GM18520 (cell line): ENCODE results near the gene F11.
"Not testable (repeated sequence)": the region's sequence is repeated elsewhere in the genome, so short reads cannot be mapped to it uniquely, and the experiment has no call there.

Experiments used
- ATAC-seq: cut with Tn5 transposase; IDR thresholded peaks from one replicate; pipeline ENCODE4 v1.9.1; 2021; ENCODE audit not compliant: unreplicated experiment

The F11 gene

GRCh38 chr4:186265683-186266652 lies at the start of gene F11:
TSS of gene F11 (plus strand) at chr4:186266189. CDS start at chr4:186267137, 948 bp downstream.
- ATAC-seq: no peak

DNA sequence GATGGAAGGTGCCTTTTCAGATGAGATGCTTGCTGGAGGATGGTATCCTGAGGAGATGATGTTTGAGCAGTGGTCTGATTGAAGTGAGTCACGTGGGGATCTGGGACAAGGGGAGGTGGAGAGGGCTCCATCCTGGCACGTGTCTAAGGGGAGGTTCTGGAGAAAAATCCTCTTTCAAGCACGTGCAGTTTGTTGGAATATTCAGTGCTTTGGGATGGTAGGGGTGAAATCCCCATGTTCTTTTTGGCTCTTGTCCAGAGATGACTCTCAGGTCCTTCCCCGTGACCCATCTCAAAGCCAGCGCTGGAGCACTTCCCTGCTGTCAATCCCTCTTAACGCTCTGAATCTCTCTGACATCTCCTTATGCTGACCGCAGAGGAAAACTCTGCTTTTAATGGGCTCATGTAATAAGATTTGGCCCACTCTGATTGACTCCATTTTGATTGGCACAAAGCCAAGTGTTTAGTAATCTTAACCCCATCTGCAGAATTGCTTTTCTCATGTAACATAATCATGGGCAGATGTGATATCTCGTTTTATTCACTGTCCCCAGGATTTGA lies 49.4 kb upstream of the F11 start:
- ATAC-seq: no peak

DNA sequence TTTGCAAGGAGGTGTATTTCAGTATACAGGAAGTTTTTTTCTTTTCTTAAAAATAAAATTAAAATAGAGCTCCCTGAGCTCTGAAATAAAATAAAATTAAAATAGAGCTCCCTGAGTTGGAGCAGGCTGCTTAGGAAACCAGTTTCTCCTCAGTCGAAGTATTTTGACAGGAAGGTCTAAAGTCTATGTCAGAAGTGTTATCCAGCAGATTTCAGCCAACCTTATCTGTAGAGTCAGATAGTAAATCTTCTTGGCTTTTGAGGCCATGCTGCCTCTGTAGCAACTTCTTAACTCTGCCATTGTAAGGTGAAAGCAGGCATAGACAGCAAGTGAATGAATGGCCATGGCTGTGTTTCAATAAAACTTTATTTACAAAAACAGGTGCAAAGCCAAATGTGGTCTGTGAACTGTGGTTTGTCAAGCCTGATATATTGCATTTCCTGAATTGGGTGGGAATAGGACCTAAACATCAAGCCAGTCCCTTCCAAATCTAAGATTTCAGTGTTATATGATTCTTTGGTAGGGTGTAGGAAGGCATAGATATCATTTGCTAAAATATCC lies 48.2 kb upstream of the F11 start:
- no peak for ATAC-seq

DNA sequence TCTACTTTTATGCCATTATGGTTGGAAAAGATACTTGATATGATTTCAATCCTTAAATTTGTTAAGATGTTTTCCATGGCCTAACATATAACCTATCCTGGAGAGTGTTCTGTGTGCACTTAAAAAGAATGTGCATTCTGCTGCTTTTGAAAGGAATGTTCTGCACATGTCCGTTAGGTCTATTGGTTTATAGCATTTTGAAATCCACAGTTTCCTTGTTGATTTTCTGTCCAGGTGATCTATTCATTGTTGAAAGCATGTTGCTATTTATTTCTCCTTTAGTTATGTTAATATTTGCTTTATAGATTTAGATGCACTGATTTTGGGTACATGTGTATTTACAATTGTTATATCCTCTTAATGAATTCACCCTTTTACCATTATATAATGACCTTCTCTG lies 44.4 kb upstream of the F11 start:
- ATAC-seq: no peak

DNA sequence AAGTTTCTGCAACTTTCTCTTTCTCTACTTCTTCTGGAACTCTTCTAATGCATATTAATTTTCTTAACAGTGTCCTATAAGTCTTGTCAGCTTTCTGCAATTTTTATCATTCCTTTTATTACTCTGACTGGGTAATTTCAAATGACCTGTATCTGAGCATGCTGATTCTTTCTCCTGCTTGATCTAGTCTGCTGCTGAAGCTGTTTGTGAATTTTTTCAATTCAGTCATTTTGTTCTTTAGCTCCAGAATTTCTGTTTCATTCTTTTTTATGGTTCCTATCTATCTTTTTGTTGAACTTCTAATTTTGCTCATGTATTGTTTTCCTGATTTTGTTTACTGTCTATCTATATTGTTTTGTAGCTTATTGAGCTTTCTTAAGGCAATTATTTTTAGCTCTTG lies 40.1 kb upstream of the F11 start:
- no peak for ATAC-seq

DNA sequence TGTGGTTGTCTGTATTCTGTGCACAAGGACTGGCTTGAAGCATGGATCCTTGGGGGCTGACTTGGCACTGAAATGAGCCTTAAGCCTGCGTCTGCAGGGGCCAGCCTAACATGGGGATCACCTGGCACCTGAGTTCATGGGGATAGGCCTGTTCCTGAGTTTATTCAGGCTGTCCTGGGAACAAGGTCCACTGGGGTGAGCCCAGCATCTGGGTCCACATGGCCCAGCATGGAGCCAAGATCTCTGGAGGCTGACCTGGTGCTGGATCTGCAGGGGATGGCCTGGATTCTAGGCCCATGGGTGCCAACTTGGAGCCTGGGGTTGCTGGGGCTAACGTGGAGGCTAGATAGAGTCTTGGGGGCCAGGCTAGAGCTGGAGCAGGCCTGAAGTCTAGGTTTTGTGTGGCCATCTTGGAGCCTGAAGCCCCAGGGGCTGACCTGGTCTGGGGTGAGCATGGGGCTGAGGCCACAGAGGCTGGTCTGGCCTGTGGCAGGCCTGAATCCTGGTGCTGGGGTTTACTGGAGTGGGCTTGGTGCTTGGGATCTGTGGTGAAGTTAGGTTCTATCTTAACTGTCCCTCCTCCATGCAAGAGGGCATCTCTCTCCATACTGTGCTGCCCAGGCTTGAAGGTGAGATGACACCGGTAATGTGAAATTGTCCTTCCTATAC lies 39.3 kb upstream of the F11 start:
- no peak for ATAC-seq

DNA sequence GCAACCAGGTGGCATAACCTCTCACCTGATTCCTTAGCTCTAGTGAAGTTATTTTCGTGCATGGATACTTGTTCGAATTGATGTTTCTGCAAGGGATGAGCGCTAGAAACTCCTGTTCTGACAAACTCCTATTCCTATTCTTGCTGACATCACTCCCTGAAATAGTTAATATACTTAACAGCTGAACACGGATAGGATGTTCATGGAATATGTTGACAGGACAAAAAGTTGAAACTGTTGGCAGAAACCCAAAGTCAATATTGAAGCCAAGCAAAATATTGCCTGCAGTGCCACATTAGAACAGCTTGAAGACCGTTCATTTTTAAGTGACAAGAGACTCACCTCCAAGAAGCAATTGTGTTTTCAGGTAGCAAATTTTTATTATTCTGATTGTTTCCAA lies 38.8 kb upstream of the F11 start, which contains the start of gene KLKB1:
TSS of gene KLKB1 (plus strand) at position 287 of the 400 bp plus-strand sequence. CDS start 689 bp downstream, outside the sequence.
- no peak for ATAC-seq

- ATAC-seq: no peak
Measured at GRCh38 chr4:186227744-186228513, 38.1 kb upstream of the F11 start.

GRCh38 chr4:186228514-186228894 lies 37.5 kb upstream of the F11 start:
- no peak for ATAC-seq

DNA sequence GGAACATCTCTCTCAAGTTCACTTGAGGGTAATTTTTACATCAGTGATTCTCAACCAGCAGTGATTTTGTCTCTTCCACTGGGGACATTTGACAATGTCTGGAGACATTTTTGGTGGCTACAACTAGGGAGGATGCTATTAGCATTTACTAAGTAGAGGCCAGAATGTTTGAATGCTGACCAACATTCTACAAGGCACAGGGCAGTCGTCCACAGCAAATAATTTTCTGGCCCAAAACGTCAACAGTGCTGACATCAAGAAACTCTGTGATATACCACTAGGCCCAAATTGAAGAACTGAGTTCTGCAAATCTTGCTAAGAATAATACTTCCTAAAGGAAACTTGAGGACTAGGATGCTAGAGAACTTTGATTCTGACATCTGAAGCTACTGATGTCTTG lies 31.6 kb upstream of the F11 start:
- ATAC-seq: no peak

GRCh38 chr4:186236126-186236525 lies 29.9 kb upstream of the F11 start:
- no peak for ATAC-seq

DNA sequence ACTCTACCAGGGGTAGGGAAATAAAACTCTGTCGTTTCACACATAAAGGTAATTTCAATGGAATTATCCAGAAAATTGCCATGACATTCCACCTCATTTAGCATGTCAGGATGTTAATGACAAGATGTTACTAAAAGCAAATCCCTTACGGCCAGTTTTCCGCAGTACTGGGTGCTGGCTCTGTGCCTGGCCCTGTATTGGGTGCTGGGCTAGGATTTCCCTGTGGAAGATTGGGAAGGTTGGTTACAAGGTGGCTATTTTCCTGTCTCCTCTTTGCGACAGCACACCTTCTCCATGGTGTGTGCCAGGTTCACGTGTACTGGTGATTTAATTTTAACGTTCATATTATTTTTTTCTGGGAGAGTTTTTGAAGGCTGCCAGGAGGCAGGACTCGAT lies 25.5 kb upstream of the F11 start:
- ATAC-seq: no peak

GRCh38 chr4:186240848-186241491 lies 25.0 kb upstream of the F11 start:
- no peak for ATAC-seq

DNA sequence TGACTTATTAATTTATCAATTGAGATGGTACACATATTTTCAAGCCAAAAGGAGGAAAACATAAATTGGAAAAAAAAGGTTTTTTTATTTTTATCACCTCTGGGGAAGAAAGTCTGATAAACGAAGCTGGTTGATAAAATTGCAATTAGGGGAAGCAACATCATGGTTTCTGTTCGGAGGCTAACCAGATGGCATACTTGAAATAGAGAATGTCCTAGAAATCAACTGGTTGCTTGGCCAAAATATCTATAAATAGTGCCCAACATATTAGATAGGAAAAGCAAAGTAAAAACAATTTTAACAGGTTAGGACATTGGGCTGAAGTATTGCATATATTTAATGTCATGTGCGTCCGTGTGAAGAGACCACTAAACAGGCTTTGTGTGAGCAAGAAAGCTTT lies 24.4 kb upstream of the F11 start:
- no peak for ATAC-seq

GRCh38 chr4:186242031-186242430 lies 24.0 kb upstream of the F11 start:
- not testable (repeated sequence) for ATAC-seq

- no peak for ATAC-seq
Measured at GRCh38 chr4:186243331-186243730, 22.7 kb upstream of the F11 start.

GRCh38 chr4:186244835-186245234 lies 21.2 kb upstream of the F11 start:
- no peak for ATAC-seq

- not testable (repeated sequence) for ATAC-seq
Measured at GRCh38 chr4:186247062-186247752, 18.8 kb upstream of the F11 start.

DNA sequence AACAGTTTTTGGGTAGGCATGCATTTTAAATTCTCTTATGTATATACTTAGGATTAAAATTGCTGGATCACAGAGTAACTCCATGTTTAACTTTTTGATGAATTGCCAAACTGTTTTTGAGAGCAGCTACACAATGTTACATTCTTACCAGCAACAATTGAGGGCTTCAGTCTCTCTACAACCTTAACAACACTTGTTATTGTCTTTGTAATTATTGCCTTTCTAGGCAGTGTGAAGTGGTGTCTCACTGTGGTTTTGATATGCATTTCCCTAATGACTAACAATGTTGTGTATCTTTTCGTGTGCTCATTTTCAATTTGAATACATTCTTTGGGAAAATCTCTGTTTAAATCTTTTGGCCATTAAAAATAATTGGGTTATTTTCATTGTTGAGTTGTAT lies 17.3 kb upstream of the F11 start:
- no peak for ATAC-seq
